T-cell (primary cell): ENCODE data around the gene SYT13. TPM values are rescaled to one million over a fixed set of nuclear protein-coding genes. Genes with fewer than 3 reads are reported as not detected.

Experiments
- ATAC-seq, 4 experiments: fragments of 200-7000 bp in 3 of 4; fragments of 150-1000 bp in 1 of 4; cut with Tn5 transposase; replicated peaks in 1 of 4; 1 replicate in 3 of 4; 2 replicates in 1 of 4; pipeline ENCODE4 v1.10.0; 2021; ENCODE audit warnings: moderate library complexity in 3 of 4, mild to moderate bottlenecking in 2 of 4, moderate number of reproducible peaks in 1 of 4
- CTCF ChIA-PET, 2 donors: fragments of 300-600 bp; sonication (Branson Sonifier 250); formaldehyde crosslinking; loops; one replicate each; lab custom pipeline; 2022; ENCODE audit warnings: antibody characterized with exemption in 2 of 2; lab: Charles Lee
- POLR2A ChIA-PET, 2 donors: fragments of 300-600 bp; sonication (Branson Sonifier 250); formaldehyde crosslinking; loops; one replicate each; lab custom pipeline; 2022; ENCODE audit warnings: antibody characterized with exemption in 2 of 2; lab: Charles Lee
- DNase-seq, 35 experiments: peaks; one replicate each; pipeline versions ENCODE4 v3.0.0 to v3.0.0-alpha.2; 2013 to 2023
- H3K27ac ChIP-seq: one replicate; pipeline ENCODE4 v1.5.1; 2013; ENCODE audit warnings: low read length
- H3K27me3 ChIP-seq, 2 experiments: replicated peaks in 1 of 2; 1 replicate in 1 of 2; 2 replicates in 1 of 2; pipeline versions ENCODE4 v1.6.1 to v1.7.0; 2013; ENCODE audit warnings: low read length in 1 of 2, mixed read lengths in 1 of 2; ENCODE audit not compliant: control insufficient read depth in 2 of 2, insufficient read depth in 2 of 2; ENCODE audit errors: extremely low read depth in 1 of 2
- H3K36me3 ChIP-seq, 2 donors: 1 replicate in 1 of 2; 2 replicates in 1 of 2; pipeline versions ENCODE4 v1.6.1 to v1.7.0; 2013; ENCODE audit warnings: low read length in 1 of 2; ENCODE audit not compliant: control insufficient read depth in 2 of 2, insufficient read depth in 1 of 2; ENCODE audit errors: extremely low read depth in 1 of 2
- H3K4me1 ChIP-seq, 2 experiments: 1 replicate in 1 of 2; 2 replicates in 1 of 2; pipeline versions ENCODE4 v1.6.1 to v1.7.0; 2013; ENCODE audit warnings: low read length in 2 of 2, mixed read lengths in 1 of 2; ENCODE audit not compliant: insufficient read depth in 2 of 2, control insufficient read depth in 1 of 2; ENCODE audit errors: extremely low read depth in 1 of 2
- H3K4me3 ChIP-seq, 2 donors: 1 replicate in 1 of 2; 2 replicates in 1 of 2; pipeline versions ENCODE4 v1.5.1 to v1.7.0; 2013; ENCODE audit warnings: mild to moderate bottlenecking in 2 of 2, low read length in 1 of 2, moderate library complexity in 1 of 2; ENCODE audit not compliant: control insufficient read depth in 1 of 2; ENCODE audit errors: extremely low read depth in 1 of 2
- H3K9me3 ChIP-seq: 2 replicates; pipeline ENCODE4 v1.7.0; 2013
- H3K27ac Mint-ChIP-seq, 2 donors: one replicate each; pipeline ENCODE4 v1.8.0; 2020 to 2021; ENCODE audit warnings: mild to moderate bottlenecking in 2 of 2, mixed read lengths in 2 of 2
- H3K27me3 Mint-ChIP-seq, 2 donors: one replicate each; pipeline ENCODE4 v1.8.0; 2021 to 2022; ENCODE audit warnings: mixed read lengths in 2 of 2
- H3K36me3 Mint-ChIP-seq: one replicate; pipeline ENCODE4 v1.8.0; 2021; ENCODE audit warnings: mixed read lengths
- H3K4me1 Mint-ChIP-seq, 3 donors: one replicate each; pipeline ENCODE4 v1.8.0; 2020 to 2022; ENCODE audit warnings: mixed read lengths in 3 of 3, mild to moderate bottlenecking in 1 of 3
- H3K4me3 Mint-ChIP-seq, 3 donors: one replicate each; pipeline ENCODE4 v1.8.0; 2020 to 2022; ENCODE audit warnings: mild to moderate bottlenecking in 3 of 3, mixed read lengths in 3 of 3, moderate library complexity in 3 of 3
- H3K9me3 Mint-ChIP-seq, 3 donors: one replicate each; pipeline ENCODE4 v1.8.0; 2020 to 2022; ENCODE audit warnings: mixed read lengths in 3 of 3
- WGBS: methylation state at CpG from one replicate; pipeline ENCODE4 v1.1.5; 2013; ENCODE audit warnings: missing lambda C conversion rate; ENCODE audit not compliant: insufficient coverage; 5-methylcytosine and 5-hydroxymethylcytosine counted together
- total RNA-seq, 35 experiments: library from RNA in 6 of 35; stranded (reverse) in 6 of 35; fragments of 120-200 nt in 1 of 35; gene quantifications; one replicate each; pipeline versions ENCODE4 v1.2.1 to v1.2.4 and lab custom pipeline; 2013 to 2026

The SYT13 gene
- total RNA-seq, 5 donors from 2014 or later (not counting 1 experiment from before 2014, with no cell fraction given) = 0.03 to 0.20 (median 0.18) TPM; not detected in 2

- Mint-ChIP-seq H3K27ac (no peak overlapping the region), H3K36me3 (no peaks in the 10 kb centered on the region), H3K4me1 (no peaks in the 10 kb centered on the region), H3K9me3 (peaks cover 0 to 5% (median 3%) of the 10 kb centered on the region in 3 donors), H3K27me3 (peaks cover 22 to 41% of the 10 kb centered on the region in 2 donors), H3K4me3 (no peak overlapping the region)
- H3K4me1 ChIP-seq = no peaks in the 10 kb centered on the region
- CTCF ChIA-PET = no interaction called here
- no peak overlapping the region for H3K4me3 ChIP-seq
- WGBS = 50% methylated on average over 2 of the region's 8 CpGs
- DNase-seq (no peak), ATAC-seq (no peak)
- H3K36me3 ChIP-seq = no peaks in the 10 kb centered on the region
- POLR2A ChIA-PET = no interaction called here
- no peaks in the 10 kb centered on the region for H3K9me3 ChIP-seq
- H3K27me3 ChIP-seq = peaks cover 0 to 46% of the 10 kb centered on the region in 2 experiments
- no peak overlapping the region for H3K27ac ChIP-seq
These were observed 36.1 kb upstream of the SYT13 start for GRCh38 chr11:45322111-45322705.

DNA sequence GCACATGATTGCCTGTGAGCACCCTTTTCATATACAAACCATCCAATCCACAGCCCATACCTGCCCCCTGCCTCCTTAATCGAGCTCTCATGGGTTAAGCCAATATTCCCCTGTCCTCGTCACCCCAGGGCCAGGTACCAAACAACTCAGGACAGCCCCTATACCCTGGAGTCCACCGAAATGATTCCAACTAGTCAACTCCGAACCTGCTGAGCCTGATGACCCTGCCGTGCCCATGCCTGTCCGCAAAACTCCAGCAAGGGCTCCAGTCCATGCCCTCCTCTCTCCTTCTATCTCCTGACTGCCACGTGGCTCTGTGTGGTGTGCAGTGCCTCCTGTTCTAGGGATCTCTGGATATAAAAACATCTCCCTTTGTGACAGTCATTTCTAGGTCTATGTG, 35.5 kb upstream of the SYT13 start:
- H3K36me3 Mint-ChIP-seq = no peaks in the 10 kb centered on the region
- H3K4me3 Mint-ChIP-seq = no peak overlapping the region
- ATAC-seq (no peak), DNase-seq (no peak)
- no peak overlapping the region for H3K27ac Mint-ChIP-seq
- CTCF ChIA-PET = no interaction called here
- H3K4me1 Mint-ChIP-seq = no peaks in the 10 kb centered on the region
- H3K9me3 Mint-ChIP-seq = no peaks in the 10 kb centered on the region
- H3K27ac ChIP-seq = no peak overlapping the region
- H3K4me1 ChIP-seq = no peaks in the 10 kb centered on the region
- H3K27me3 Mint-ChIP-seq = peaks cover 21 to 40% of the 10 kb centered on the region in 2 donors
- POLR2A ChIA-PET = no interaction called here
- no peak overlapping the region for H3K4me3 ChIP-seq
- peaks cover 0 to 46% of the 10 kb centered on the region in 2 experiments for H3K27me3 ChIP-seq
- H3K36me3 ChIP-seq = no peaks in the 10 kb centered on the region
- 84% methylated on average over 6 of the region's 7 CpGs for WGBS
- no peaks in the 10 kb centered on the region for H3K9me3 ChIP-seq

DNA sequence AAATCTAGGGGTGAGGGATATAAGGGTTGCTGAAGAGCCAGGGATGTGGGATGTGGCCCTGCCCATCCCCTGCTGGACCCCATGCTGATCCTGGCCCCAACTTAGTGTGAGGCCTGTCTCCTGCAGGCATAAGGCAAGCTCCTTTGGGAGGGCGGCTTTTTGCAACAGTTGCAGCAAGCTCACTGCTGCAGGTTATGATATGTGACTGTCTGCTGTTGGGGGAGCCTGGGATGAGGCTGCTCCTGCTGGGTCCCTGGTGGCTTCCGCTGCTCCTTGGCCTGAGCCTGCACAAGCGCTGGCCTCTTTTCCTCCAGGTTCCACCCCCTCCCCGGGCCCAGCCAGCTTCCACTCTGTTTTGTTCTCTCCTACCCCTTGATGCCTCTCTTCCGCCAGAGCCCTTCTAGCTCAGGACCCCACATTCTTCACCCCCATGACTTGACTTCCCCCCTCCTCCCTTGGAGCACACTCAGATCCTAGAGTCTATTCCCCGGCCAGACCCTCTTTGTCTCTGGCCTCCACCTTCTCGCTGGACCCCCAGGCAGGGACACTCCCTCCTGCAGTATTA, 35.0 kb upstream of the SYT13 start:
- H3K4me1 ChIP-seq = no peaks in the 10 kb centered on the region
- no peak overlapping the region for H3K27ac ChIP-seq
- Mint-ChIP-seq H3K4me1 (no peaks in the 10 kb centered on the region), H3K9me3 (no peaks in the 10 kb centered on the region), H3K36me3 (no peaks in the 10 kb centered on the region), H3K27me3 (peaks cover 25 to 42% of the 10 kb centered on the region in 2 donors), H3K4me3 (no peak overlapping the region), H3K27ac (no peak overlapping the region)
- CTCF ChIA-PET = no interaction called here
- no peak for ATAC-seq
- POLR2A ChIA-PET = no interaction called here
- no peak for DNase-seq
- H3K9me3 ChIP-seq = no peaks in the 10 kb centered on the region
- no peak overlapping the region for H3K4me3 ChIP-seq
- peaks cover 0 to 47% of the 10 kb centered on the region in 2 experiments for H3K27me3 ChIP-seq
- H3K36me3 ChIP-seq = no peaks in the 10 kb centered on the region
- 75% methylated on average over 7 of the region's 7 CpGs for WGBS

DNA sequence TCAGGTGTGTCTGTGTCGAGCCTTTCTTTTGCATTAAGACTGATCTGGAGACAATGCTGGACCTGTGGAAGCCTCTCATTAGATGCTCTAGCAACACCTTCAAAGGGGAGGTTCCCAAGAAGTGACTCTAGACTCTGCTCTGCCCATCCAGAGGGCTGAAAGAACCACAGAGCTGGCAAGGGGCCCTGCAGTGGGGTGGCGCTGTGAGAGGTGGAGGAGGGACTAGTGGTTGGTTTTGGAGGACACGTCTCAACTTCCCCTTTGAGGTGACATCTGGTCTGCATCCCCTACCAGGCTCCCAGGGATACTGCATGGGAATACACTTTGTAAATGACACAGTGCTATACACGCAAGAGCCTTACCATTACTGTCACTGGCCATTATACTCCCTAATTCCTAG, 34.2 kb upstream of the SYT13 start:
- no peaks in the 10 kb centered on the region for H3K9me3 Mint-ChIP-seq
- CTCF ChIA-PET = no interaction called here
- no peak for DNase-seq
- H3K9me3 ChIP-seq = no peaks in the 10 kb centered on the region
- peaks cover 0 to 49% of the 10 kb centered on the region in 2 experiments for H3K27me3 ChIP-seq
- no peaks in the 10 kb centered on the region for H3K36me3 Mint-ChIP-seq
- peaks cover 25 to 36% of the 10 kb centered on the region in 2 donors for H3K27me3 Mint-ChIP-seq
- H3K4me3 Mint-ChIP-seq = no peak overlapping the region
- WGBS = 76% methylated on average over 2 of the region's 4 CpGs
- ATAC-seq = no peak
- H3K4me1 Mint-ChIP-seq = no peaks in the 10 kb centered on the region
- POLR2A ChIA-PET = no interaction called here
- no peak overlapping the region for H3K27ac ChIP-seq
- H3K4me3 ChIP-seq = no peak overlapping the region
- H3K36me3 ChIP-seq = no peaks in the 10 kb centered on the region
- no peak overlapping the region for H3K27ac Mint-ChIP-seq
- H3K4me1 ChIP-seq = no peaks in the 10 kb centered on the region

DNA sequence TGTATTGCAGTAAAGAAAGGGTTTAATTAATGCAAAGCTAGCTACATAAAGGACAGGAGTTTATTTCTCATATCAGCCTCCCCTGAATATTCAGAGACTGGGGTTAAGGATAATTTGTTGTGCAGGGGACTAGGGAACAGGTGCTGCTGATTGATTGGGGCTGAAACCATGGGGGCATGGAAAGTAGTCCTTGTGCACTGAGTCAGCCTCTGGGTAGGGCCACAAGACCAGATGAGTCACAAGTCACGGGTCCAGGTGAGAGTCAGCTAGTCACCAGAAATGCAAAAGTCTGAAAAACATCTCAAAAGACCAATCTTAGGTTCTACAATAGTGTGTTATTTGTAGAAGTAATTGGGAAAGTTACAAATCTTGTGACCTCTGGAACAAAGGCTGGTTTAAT, 32.9 kb upstream of the SYT13 start:
- ATAC-seq = no peak
- WGBS = 57% methylated on average over 1 of the region's 1 CpG
- no peak overlapping the region for H3K4me3 ChIP-seq
- Mint-ChIP-seq H3K9me3 (no peaks in the 10 kb centered on the region), H3K27ac (no peak overlapping the region), H3K27me3 (peaks cover 25 to 44% of the 10 kb centered on the region in 2 donors), H3K36me3 (no peaks in the 10 kb centered on the region), H3K4me3 (no peak overlapping the region), H3K4me1 (no peaks in the 10 kb centered on the region)
- no peak for DNase-seq
- H3K27me3 ChIP-seq = peaks cover 0 to 49% of the 10 kb centered on the region in 2 experiments
- no peak overlapping the region for H3K27ac ChIP-seq
- POLR2A ChIA-PET = no interaction called here
- CTCF ChIA-PET = no interaction called here
- H3K4me1 ChIP-seq = no peaks in the 10 kb centered on the region
- H3K36me3 ChIP-seq = no peaks in the 10 kb centered on the region
- no peaks in the 10 kb centered on the region for H3K9me3 ChIP-seq

DNA sequence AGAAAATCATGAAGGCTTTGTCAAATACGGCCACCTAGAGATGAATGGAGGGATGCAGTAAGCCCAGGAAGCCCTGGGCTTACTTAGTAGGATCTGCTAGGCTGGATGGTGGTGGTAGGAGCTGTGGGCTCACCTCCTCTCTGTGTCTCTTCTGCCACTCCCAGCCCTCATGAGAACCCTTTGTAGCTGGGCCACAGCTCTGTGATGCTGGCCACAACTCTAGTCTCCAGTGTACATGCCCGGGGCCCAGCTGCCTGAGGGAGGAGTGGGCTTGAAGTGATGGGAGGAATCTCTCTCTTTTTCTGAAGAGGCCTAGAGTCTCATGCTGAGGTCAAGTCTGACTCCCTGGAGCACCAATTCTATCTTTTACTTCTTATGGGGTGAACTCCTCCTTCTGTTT, 32.4 kb upstream of the SYT13 start:
- H3K27me3 ChIP-seq = peaks cover 0 to 45% of the 10 kb centered on the region in 2 experiments
- CTCF ChIA-PET = no interaction called here
- H3K36me3 ChIP-seq = no peaks in the 10 kb centered on the region
- no peak overlapping the region for H3K4me3 ChIP-seq
- Mint-ChIP-seq H3K4me1 (no peaks in the 10 kb centered on the region), H3K36me3 (no peaks in the 10 kb centered on the region), H3K9me3 (no peaks in the 10 kb centered on the region), H3K27ac (no peak overlapping the region), H3K27me3 (peaks cover 25 to 42% of the 10 kb centered on the region in 2 donors), H3K4me3 (no peak overlapping the region)
- no peak for DNase-seq
- no peak for ATAC-seq
- no peaks in the 10 kb centered on the region for H3K9me3 ChIP-seq
- no peaks in the 10 kb centered on the region for H3K4me1 ChIP-seq
- H3K27ac ChIP-seq = no peak overlapping the region
- POLR2A ChIA-PET = no interaction called here
- 100% methylated on average over 1 of the region's 2 CpGs for WGBS
